K562 (cell line): ENCODE data around the gene PSMD11. TPM values are rescaled to one million over a fixed set of nuclear protein-coding genes. Genes with fewer than 3 reads are reported as not detected.

Experiments used
- ATAC-seq: fragments of 200-7000 bp; cut with Tn5 transposase; 3 replicates; pipeline ENCODE4 v1.9.1; 2020; ENCODE audit warnings: moderate library complexity
- BruUV-seq: library from RNA; stranded (reverse); fragments of 400-500 nt; replicated peaks from 2 replicates; lab custom pipeline; 2021; lab: Mats Ljungman, UMichigan
- CTCF ChIA-PET: fragments of 300-600 bp; formaldehyde crosslinking; extraction: SDS; loops from one replicate; lab custom pipeline; 2021; ENCODE audit warnings: low intra/inter-chr PET ratio; lab: Yijun Ruan, JAX
- POLR2A ChIA-PET: fragments of 300-600, 350-650 bp; sonication (Branson Sonifier 250); formaldehyde crosslinking; extraction: SDS; loops from one replicate; lab custom pipeline; 2021; ENCODE audit warnings: antibody characterized with exemption, inconsistent platforms; lab: Yijun Ruan, JAX
- DNase-seq, 4 experiments: peaks; one replicate each; pipeline versions ENCODE4 v3.0.0 to v3.0.0-alpha.2; 2011 to 2018; ENCODE audit warnings: low spot score in 3 of 4, mixed read lengths in 3 of 4; ENCODE audit errors: extremely low read depth in 1 of 4
- FAIRE-seq: peaks from 2 replicates; lab custom pipeline; 2011; peaks lifted over from hg19 to GRCh38; lab: Jason Lieb, UNC
- H2AFZ ChIP-seq: 2 replicates; pipeline ENCODE4 v1.6.0; 2011; ENCODE audit warnings: low read depth, low read length, control low read depth, inconsistent platforms
- H3K27ac ChIP-seq: fragments of 200-600 bp; 3 replicates; pipeline ENCODE4 v1.8.0; 2011; ENCODE audit warnings: low read depth, mild to moderate bottlenecking, control low read depth, inconsistent platforms, low read length, moderate library complexity, mixed read lengths; ENCODE audit errors: extremely low read depth
- H3K27me3 ChIP-seq, 2 experiments: fragments of 300-600 bp in 1 of 2; 2 replicates in 1 of 2; 3 replicates in 1 of 2; pipeline versions ENCODE4 v1.6.0 to v1.8.0; 2011; ENCODE audit warnings: inconsistent platforms in 2 of 2, low read length in 2 of 2, mild to moderate bottlenecking in 1 of 2, mixed read lengths in 1 of 2, moderate library complexity in 1 of 2; ENCODE audit not compliant: control insufficient read depth in 2 of 2, insufficient read depth in 2 of 2
- H3K36me3 ChIP-seq: fragments of 300-600 bp; 3 replicates; pipeline ENCODE4 v1.8.0; 2011; ENCODE audit warnings: mild to moderate bottlenecking, low read length, inconsistent platforms; ENCODE audit not compliant: control insufficient read depth, insufficient read depth
- H3K4me1 ChIP-seq, 2 experiments: fragments of 200-600 bp in 1 of 2; replicated peaks in 1 of 2; 2 replicates in 1 of 2; 3 replicates in 1 of 2; pipeline versions ENCODE4 v1.5.1 to v1.8.0; 2011; ENCODE audit warnings: inconsistent platforms in 2 of 2, low read length in 2 of 2, mild to moderate bottlenecking in 1 of 2, mixed read lengths in 1 of 2, moderate library complexity in 1 of 2; ENCODE audit not compliant: control insufficient read depth in 2 of 2, insufficient read depth in 2 of 2
- H3K4me2 ChIP-seq: 2 replicates; pipeline ENCODE4 v1.6.1; 2011; ENCODE audit warnings: low read length, control low read depth, inconsistent platforms, mixed read lengths; ENCODE audit not compliant: insufficient read depth
- H3K4me3 ChIP-seq: fragments of 200-600 bp; sonication (generic), shearing (Covaris generic); 2 replicates; pipeline ENCODE4 v1.5.1; 2016; ENCODE audit warnings: control low read depth, inconsistent platforms
- H3K79me2 ChIP-seq: fragments of 200-600 bp; 3 replicates; pipeline ENCODE4 v1.8.0; 2011; ENCODE audit warnings: low read length, inconsistent platforms; ENCODE audit not compliant: control insufficient read depth, insufficient read depth
- H3K9ac ChIP-seq, 2 experiments: 2 replicates each; pipeline versions ENCODE4 v1.6.0 to v1.6.1; 2011; ENCODE audit warnings: low read depth in 2 of 2, low read length in 2 of 2, control low read depth in 1 of 2, inconsistent platforms in 1 of 2, mild to moderate bottlenecking in 1 of 2, mixed read lengths in 1 of 2; ENCODE audit not compliant: insufficient read depth in 1 of 2
- H3K9me1 ChIP-seq: one replicate; pipeline ENCODE4 v1.6.0; 2011; ENCODE audit warnings: inconsistent platforms, mild to moderate bottlenecking, low read length, moderate library complexity; ENCODE audit not compliant: control insufficient read depth, insufficient read depth
- H3K9me3 ChIP-seq: replicated peaks from 2 replicates; pipeline ENCODE4 v1.5.1; 2011; ENCODE audit warnings: low read depth, low read length, inconsistent platforms; ENCODE audit not compliant: control insufficient read depth, insufficient read depth
- H4K20me1 ChIP-seq: replicated peaks from 2 replicates; pipeline ENCODE4 v1.6.1; 2011; ENCODE audit warnings: low read length, inconsistent platforms, mixed read lengths; ENCODE audit not compliant: control insufficient read depth, insufficient read depth
- KAT7 ChIP-seq: sonication (generic); formaldehyde crosslinking; IDR thresholded peaks from 2 replicates; pipeline ENCODE4 v1.8.0; 2022; ENCODE audit warnings: missing genetic modification reagents, mild to moderate bottlenecking, borderline replicate concordance
- NFIX ChIP-seq: fragments of 250-450 bp; sonication (Bioruptor Pico); IDR thresholded peaks from 2 replicates; pipeline ENCODE4 v1.4.0; 2020; ENCODE audit warnings: low read depth, mild to moderate bottlenecking, moderate library complexity
- NFRKB ChIP-seq: fragments of 450-650 bp; IDR thresholded peaks from 2 replicates; pipeline ENCODE4 v1.6.1; 2016; ENCODE audit warnings: low read depth
- NONO ChIP-seq, 2 experiments: fragments of 200-400 bp in 1 of 2; fragments of 450-650 bp in 1 of 2; formaldehyde crosslinking in 1 of 2; IDR thresholded peaks; 2 replicates each; pipeline ENCODE4 v1.6.1; 2017; ENCODE audit warnings: low read depth in 2 of 2, mild to moderate bottlenecking in 2 of 2, moderate library complexity in 2 of 2, low read length in 1 of 2
- PHF20 ChIP-seq: fragments of 450-650 bp; IDR thresholded peaks from 2 replicates; pipeline ENCODE4 v1.6.1; 2018; ENCODE audit not compliant: partially characterized antibody
- PHF21A ChIP-seq: fragments of 450-650 bp; IDR thresholded peaks from 2 replicates; pipeline ENCODE4 v1.6.1; 2017; ENCODE audit warnings: low read depth, borderline replicate concordance
- POLR3G ChIP-seq: IDR thresholded peaks from 2 replicates; pipeline ENCODE4 v1.6.1; 2011; ENCODE audit not compliant: insufficient read length, insufficient replicate concordance; ENCODE audit errors: extremely low read depth
- RCOR1 ChIP-seq, 2 experiments: IDR thresholded peaks; 2 replicates each; pipeline ENCODE4 v1.6.1; 2012; ENCODE audit warnings: low read depth in 2 of 2, low read length in 2 of 2, borderline replicate concordance in 1 of 2, improper control_type of control experiment in 1 of 2
- SIN3A ChIP-seq, 2 experiments: fragments of 150-350 bp in 1 of 2; IDR thresholded peaks; 2 replicates each; pipeline ENCODE4 v1.6.1; 2011 to 2016; ENCODE audit warnings: borderline replicate concordance in 2 of 2, low read depth in 2 of 2, low read length in 2 of 2, mild to moderate bottlenecking in 2 of 2, moderate library complexity in 2 of 2; ENCODE audit not compliant: control insufficient read depth in 1 of 2
- TAF7 ChIP-seq: fragments of 450-650 bp; IDR thresholded peaks from 2 replicates; pipeline ENCODE4 v1.6.1; 2016; ENCODE audit warnings: missing genetic modification characterization, missing compliant biosample characterization
- ZNF274 ChIP-seq: IDR thresholded peaks from 2 replicates; pipeline ENCODE4 v1.6.1; 2011; ENCODE audit warnings: low read depth, mild to moderate bottlenecking, low read length, moderate library complexity, borderline replicate concordance
- ZNF561 ChIP-seq: fragments of 450-650 bp; formaldehyde crosslinking; conservative IDR thresholded peaks from 2 replicates; pipeline ENCODE4 v1.4.0; 2020; ENCODE audit warnings: mild to moderate bottlenecking, moderate library complexity
- ZNF583 ChIP-seq: fragments of 250-450 bp; sonication (Bioruptor Pico); IDR thresholded peaks from 2 replicates; pipeline ENCODE4 v1.4.0; 2020
- ZNF696 ChIP-seq: fragments of 250-450 bp; sonication (Bioruptor Pico); conservative IDR thresholded peaks from 2 replicates; pipeline ENCODE4 v1.4.0; 2020; ENCODE audit warnings: mild to moderate bottlenecking, moderate library complexity
- WGBS: fragments of 100-300 bp; shearing (Covaris generic); methylation state at CpG from one replicate; pipeline ENCODE4 v1.1.6; 2016; ENCODE audit warnings: low coverage, mixed read lengths; ENCODE audit not compliant: insufficient coverage; ENCODE audit errors: missing lambda C conversion rate; 5-methylcytosine and 5-hydroxymethylcytosine counted together
- in situ Hi-C: fragments of 300-500 bp; cut with MboI; formaldehyde crosslinking; loops from 4 replicates; pipeline ENCODE4 v1.15.0; 2018; ENCODE audit warnings: inconsistent platforms, mixed read lengths
- intact Hi-C: fragments of 100-400 bp; cut with micrococcal nuclease; formaldehyde crosslinking; loops from 2 replicates; pipeline ENCODE4 v1.14.2; 2022
- polyA plus RNA-seq, 8 experiments: library from polyadenylated mRNA; depleted of rRNA in 4 of 8; stranded (reverse) in 5 of 8; unstranded in 3 of 8; fragments of >200 nt; fragmentation: Nextera tagmentation in 2 of 8; fragmentation: Illumina TruSeq in 1 of 8; extraction: Ambion mirVana in 2 of 8; extraction: Trizol in 1 of 8; gene quantifications; 2 replicates each; pipeline versions ENCODE4 v1.2.1 to v1.2.3, GENCODE V29; 2011 to 2014; ENCODE audit warnings: inconsistent platforms in 1 of 8, missing spikeins in 1 of 8
- total RNA-seq, 7 experiments: library from RNA; depleted of rRNA in 6 of 7; stranded (reverse); fragments of >200 nt in 6 of 7; fragmentation: Illumina TruSeq in 2 of 7; extraction: Trizol in 2 of 7; gene quantifications; 2 replicates each; pipeline versions ENCODE4 v1.2.1 to v1.2.3, GENCODE V29; 2011 to 2021; ENCODE audit warnings: low replicate concordance in 1 of 7
- TF ChIP-seq, protein P1 (sequence below), 3 experiments: fragments of 200-800 bp in 1 of 3; sonication (Bioruptor generic) in 1 of 3; sonication (generic) in 1 of 3; formaldehyde crosslinking in 1 of 3; IDR thresholded peaks; 2 replicates each; pipeline versions ENCODE4 v1.6.1 to v1.8.0; 2016 to 2022; ENCODE audit warnings: mild to moderate bottlenecking in 2 of 3, missing compliant biosample characterization in 2 of 3, missing genetic modification characterization in 2 of 3, missing genetic modification reagents in 1 of 3
- TF ChIP-seq, protein P2 (sequence below): fragments of 450-650 bp; formaldehyde crosslinking; IDR thresholded peaks from 2 replicates; pipeline ENCODE4 v1.4.0; 2020; ENCODE audit warnings: mild to moderate bottlenecking, moderate library complexity
- TF ChIP-seq, protein P3 (sequence below), 2 experiments: fragments of 450-650 bp in 1 of 2; IDR thresholded peaks; 2 replicates each; pipeline ENCODE4 v1.6.1; 2011 to 2017; ENCODE audit warnings: low read depth in 2 of 2, antibody characterized with exemption in 1 of 2, borderline replicate concordance in 1 of 2, low read length in 1 of 2, mild to moderate bottlenecking in 1 of 2, mixed read lengths in 1 of 2; ENCODE audit not compliant: control insufficient read depth in 1 of 2

The PSMD11 gene
- total and polyA plus RNA-seq, 9 of the 15 experiments (the other 6 are each of a cell fraction or from before 2014, with no cell fraction given): 104 to 378 (median 158) TPM

DNA sequence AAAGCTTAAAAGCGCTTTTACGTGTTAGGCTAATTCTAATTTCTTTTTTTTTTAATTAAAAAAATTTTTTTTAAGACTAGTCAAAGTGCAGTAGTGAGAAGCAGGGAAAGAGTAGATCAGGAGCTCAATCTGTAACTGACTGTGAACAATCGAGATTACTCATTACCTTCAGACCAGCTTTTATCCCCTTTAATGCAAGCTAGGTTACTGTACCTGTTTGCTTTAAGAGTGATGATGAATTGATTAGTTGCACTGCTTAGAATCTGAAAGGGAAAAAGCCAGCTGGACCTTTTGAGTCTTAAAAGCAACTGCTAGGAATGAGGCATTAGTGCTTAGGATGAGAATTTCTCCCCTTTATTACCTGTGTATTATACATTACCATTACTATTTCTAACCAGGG is 19.0 kb downstream of the PSMD11 start:
- WGBS: 93% methylated on average over 3 of the region's 3 CpGs
- Histone ChIP-seq H3K27me3 (no peaks in the 10 kb centered on the region), H3K36me3 (peaks cover 91% of the 10 kb centered on the region), H4K20me1 (peaks cover 6% of the 10 kb centered on the region; the same call in 1 of the 2 replicates), H3K4me1 (peaks cover 0 to 2% of the 10 kb centered on the region in 2 experiments; a peak in 1 of 5 replicates), H3K4me2 (no peak overlapping the region), H3K9ac (no peak overlapping the region), H3K9me1 (no peaks in the 10 kb centered on the region), H2AFZ (no peak overlapping the region), H3K9me3 (no peaks in the 10 kb centered on the region), H3K79me2 (peaks cover 54% of the 10 kb centered on the region), H3K27ac (no peak overlapping the region), H3K4me3 (no peak overlapping the region)
- ChIA-PET CTCF (no interaction called here), POLR2A (interaction anchor here (1.0 to 1.1 kb wide), 2 partner anchors 10 to 19 kb away, joined by 3 to 6 read pairs; partner anchors contain the start of gene PSMD11)
- BruUV-seq: no TSS peak
- DNase-seq (no peak), ATAC-seq (no peak), FAIRE-seq (no peak)
- in situ Hi-C loops (no loop called here), intact Hi-C loops (no loop called here)
- TF ChIP-seq ZNF696 (CRISPR knock-in tag) (no peak), SIN3A (IDR thresholded peaks at IDR 0.05; ENCODE audit: borderline replicate concordance in 2 of 2, control insufficient read depth in 1 of 2, low read depth in 2 of 2, low read length in 2 of 2) (no peak), POLR3G (no peak), ZNF583 (CRISPR knock-in tag) (no peak), PHF21A (no peak), NFIX (CRISPR knock-in tag) (no peak), NFRKB (no peak), ZNF274 (no peak), RCOR1 (IDR thresholded peaks at IDR 0.05; ENCODE audit: borderline replicate concordance in 1 of 2, low read depth in 2 of 2, low read length in 2 of 2) (no peak), TAF7 (tag) (no peak), NONO (IDR thresholded peaks at IDR 0.05; ENCODE audit: low read depth in 2 of 2, low read length in 1 of 2) (no peak), ZNF561 (CRISPR knock-in tag) (no peak), KAT7 (no peak), PHF20 (no peak)
- TF ChIP-seq, protein P1, sequence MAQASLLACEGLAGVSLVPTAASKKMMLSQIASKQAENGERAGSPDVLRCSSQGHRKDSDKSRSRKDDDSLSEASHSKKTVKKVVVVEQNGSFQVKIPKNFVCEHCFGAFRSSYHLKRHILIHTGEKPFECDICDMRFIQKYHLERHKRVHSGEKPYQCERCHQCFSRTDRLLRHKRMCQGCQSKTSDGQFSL (CRISPR knock-in tag; IDR thresholded peaks at IDR 0.05): no peak
- TF ChIP-seq, protein P1 (tag; IDR thresholded peaks at IDR 0.05): no peak
- TF ChIP-seq, protein P2, sequence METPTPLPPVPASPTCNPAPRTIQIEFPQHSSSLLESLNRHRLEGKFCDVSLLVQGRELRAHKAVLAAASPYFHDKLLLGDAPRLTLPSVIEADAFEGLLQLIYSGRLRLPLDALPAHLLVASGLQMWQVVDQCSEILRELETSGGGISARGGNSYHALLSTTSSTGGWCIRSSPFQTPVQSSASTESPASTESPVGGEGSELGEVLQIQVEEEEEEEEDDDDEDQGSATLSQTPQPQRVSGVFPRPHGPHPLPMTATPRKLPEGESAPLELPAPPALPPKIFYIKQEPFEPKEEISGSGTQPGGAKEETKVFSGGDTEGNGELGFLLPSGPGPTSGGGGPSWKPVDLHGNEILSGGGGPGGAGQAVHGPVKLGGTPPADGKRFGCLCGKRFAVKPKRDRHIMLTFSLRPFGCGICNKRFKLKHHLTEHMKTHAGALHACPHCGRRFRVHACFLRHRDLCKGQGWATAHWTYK (CRISPR knock-in tag): no peak
- TF ChIP-seq, protein P3, sequence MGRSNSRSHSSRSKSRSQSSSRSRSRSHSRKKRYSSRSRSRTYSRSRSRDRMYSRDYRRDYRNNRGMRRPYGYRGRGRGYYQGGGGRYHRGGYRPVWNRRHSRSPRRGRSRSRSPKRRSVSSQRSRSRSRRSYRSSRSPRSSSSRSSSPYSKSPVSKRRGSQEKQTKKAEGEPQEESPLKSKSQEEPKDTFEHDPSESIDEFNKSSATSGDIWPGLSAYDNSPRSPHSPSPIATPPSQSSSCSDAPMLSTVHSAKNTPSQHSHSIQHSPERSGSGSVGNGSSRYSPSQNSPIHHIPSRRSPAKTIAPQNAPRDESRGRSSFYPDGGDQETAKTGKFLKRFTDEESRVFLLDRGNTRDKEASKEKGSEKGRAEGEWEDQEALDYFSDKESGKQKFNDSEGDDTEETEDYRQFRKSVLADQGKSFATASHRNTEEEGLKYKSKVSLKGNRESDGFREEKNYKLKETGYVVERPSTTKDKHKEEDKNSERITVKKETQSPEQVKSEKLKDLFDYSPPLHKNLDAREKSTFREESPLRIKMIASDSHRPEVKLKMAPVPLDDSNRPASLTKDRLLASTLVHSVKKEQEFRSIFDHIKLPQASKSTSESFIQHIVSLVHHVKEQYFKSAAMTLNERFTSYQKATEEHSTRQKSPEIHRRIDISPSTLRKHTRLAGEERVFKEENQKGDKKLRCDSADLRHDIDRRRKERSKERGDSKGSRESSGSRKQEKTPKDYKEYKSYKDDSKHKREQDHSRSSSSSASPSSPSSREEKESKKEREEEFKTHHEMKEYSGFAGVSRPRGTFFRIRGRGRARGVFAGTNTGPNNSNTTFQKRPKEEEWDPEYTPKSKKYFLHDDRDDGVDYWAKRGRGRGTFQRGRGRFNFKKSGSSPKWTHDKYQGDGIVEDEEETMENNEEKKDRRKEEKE (IDR thresholded peaks at IDR 0.05; ENCODE audit: borderline replicate concordance in 1 of 2, control insufficient read depth in 1 of 2, low read depth in 2 of 2, low read length in 1 of 2): no peak
